ENCODE results near the gene MTNR1A.
A peak's percentile ranks its signal among the peaks of the same experiment; 100 is the strongest.

MTNR1A gene

GRCh38 chr4:186554914-186555827, at the start of gene MTNR1A:
Gene MTNR1A, minus strand, starts transcription at chr4:186555567. Its CDS starts 202 bp downstream, at chr4:186555365.
- no peak for DNase-seq

- no peak for DNase-seq
Observed at GRCh38 chr4:186604124-186604807, 48.9 kb upstream of the MTNR1A start.

- DNase-seq: no peak
Observed at GRCh38 chr4:186602978-186603377, 47.6 kb upstream of the MTNR1A start.

GRCh38 chr4:186599483-186599882, 44.1 kb upstream of the MTNR1A start:
- no peak for DNase-seq

- DNase-seq: no peak
Observed at GRCh38 chr4:186598686-186599085, 43.3 kb upstream of the MTNR1A start.

- no peak for DNase-seq
Observed at GRCh38 chr4:186596850-186597390, 41.6 kb upstream of the MTNR1A start.

- DNase-seq: no peak
Observed at GRCh38 chr4:186596346-186596745, 41.0 kb upstream of the MTNR1A start.

GRCh38 chr4:186593587-186593973, 38.2 kb upstream of the MTNR1A start:
- no peak for DNase-seq

GRCh38 chr4:186592966-186593586, 37.7 kb upstream of the MTNR1A start:
- no peak for DNase-seq

- DNase-seq: peak; percentile 3
Observed at GRCh38 chr4:186592445-186592844, 37.1 kb upstream of the MTNR1A start.

- DNase-seq: no peak
Observed at GRCh38 chr4:186591651-186592050, 36.3 kb upstream of the MTNR1A start.

GRCh38 chr4:186588503-186588902, 33.1 kb upstream of the MTNR1A start:
- DNase-seq: no peak

GRCh38 chr4:186587416-186588018, 32.1 kb upstream of the MTNR1A start:
- DNase-seq: no peak

- DNase-seq: no peak
Observed at GRCh38 chr4:186586205-186586604, 30.8 kb upstream of the MTNR1A start.

- DNase-seq: no peak
Observed at GRCh38 chr4:186584912-186585311, 29.5 kb upstream of the MTNR1A start.

- no peak for DNase-seq
Observed at GRCh38 chr4:186581421-186581820, 26.1 kb upstream of the MTNR1A start.

GRCh38 chr4:186580669-186581068, 25.3 kb upstream of the MTNR1A start:
- no peak for DNase-seq

GRCh38 chr4:186570193-186570996, 15.0 kb upstream of the MTNR1A start:
- no peak for DNase-seq

- DNase-seq: no peak
Observed at GRCh38 chr4:186569533-186570192, 14.3 kb upstream of the MTNR1A start.

- DNase-seq: no peak
Observed at GRCh38 chr4:186566068-186566467, 10.7 kb upstream of the MTNR1A start.

- no peak for DNase-seq
Observed at GRCh38 chr4:186563761-186564160, 8.4 kb upstream of the MTNR1A start.

- DNase-seq: no peak
Observed at GRCh38 chr4:186561748-186562147, 6.4 kb upstream of the MTNR1A start.

Data from NCI-H2107 (cell line).